Suprapubic skin (tissue), 4 donors: ENCODE data around the gene RASA3.

Source experiments
- CTCF ChIP-seq, 2 donors: fragments of 200-600 bp in 1 of 2; fragments of 450-650 bp in 1 of 2; sonication (generic) in 1 of 2; IDR thresholded peaks; one replicate each; pipeline ENCODE4 v1.5.1; 2016 to 2019; ENCODE audit warnings: antibody characterized with exemption in 2 of 2, mild to moderate bottlenecking in 1 of 2, moderate library complexity in 1 of 2
- EP300 ChIP-seq: sonication (generic); formaldehyde crosslinking; IDR thresholded peaks from one replicate; pipeline ENCODE4 v1.6.1; 2017; ENCODE audit warnings: antibody characterized with exemption
- POLR2A ChIP-seq, 2 donors: fragments of 450-650 bp; IDR thresholded peaks; one replicate each; pipeline ENCODE4 v1.6.1; 2017; ENCODE audit warnings: antibody characterized with exemption in 2 of 2, mild to moderate bottlenecking in 2 of 2, moderate library complexity in 2 of 2
- POLR2AphosphoS5 ChIP-seq, 3 donors: sonication (generic); formaldehyde crosslinking; IDR thresholded peaks; one replicate each; pipeline ENCODE4 v1.6.1; 2017; ENCODE audit warnings: antibody characterized with exemption in 3 of 3

- no peak for TF ChIP-seq EP300
- TF ChIP-seq CTCF (IDR thresholded peaks at IDR 0.05), result no peak
- no peak for TF ChIP-seq POLR2AphosphoS5 (IDR thresholded peaks at IDR 0.05)
- TF ChIP-seq POLR2A (IDR thresholded peaks at IDR 0.05), result no peak
Observed at GRCh38 chr13:114092468-114092867, 40.0 kb downstream of the RASA3 start.
